Urothelium cell line (cell line): ENCODE data around the gene SIGLEC10.
"Not testable (repeated sequence)": the region's sequence is repeated elsewhere in the genome, so short reads cannot be mapped to it uniquely, and the experiment has no call there.

ENCODE experiments used
- DNase-seq: peaks from one replicate; pipeline ENCODE4 v3.0.0; 2011; ENCODE audit warnings: low spot score, mixed read lengths
- FAIRE-seq: peaks from 2 replicates; lab custom pipeline; 2011; peaks lifted over from hg19 to GRCh38; lab: Jason Lieb, UNC

Gene SIGLEC10

GRCh38 chr19:51417107-51417809 is at the start of gene SIGLEC10:
TSS of gene SIGLEC10 (minus strand) at chr19:51417642. CDS start at chr19:51417581, 61 bp downstream.
- FAIRE-seq (no peak), DNase-seq (no peak)

GRCh38 chr19:51466723-51467122 is 49.3 kb upstream of the SIGLEC10 start:
- FAIRE-seq (no peak), DNase-seq (no peak)

- DNase-seq, result not testable (repeated sequence)
- peak; percentile 90 for FAIRE-seq
Observed at GRCh38 chr19:51463976-51464581, 46.6 kb upstream of the SIGLEC10 start.

GRCh38 chr19:51462681-51463080 is 45.2 kb upstream of the SIGLEC10 start:
- DNase-seq (no peak), FAIRE-seq (no peak)

- no peak for FAIRE-seq
- DNase-seq, result no peak
Observed at GRCh38 chr19:51462276-51462675, 44.8 kb upstream of the SIGLEC10 start.

GRCh38 chr19:51461723-51462161 is 44.3 kb upstream of the SIGLEC10 start:
- FAIRE-seq (no peak), DNase-seq (no peak)

GRCh38 chr19:51460164-51460992 is 42.9 kb upstream of the SIGLEC10 start:
- DNase-seq (peak; percentile 53), FAIRE-seq (no peak)

GRCh38 chr19:51458899-51459505 is 41.6 kb upstream of the SIGLEC10 start:
- FAIRE-seq (no peak), DNase-seq (no peak)

GRCh38 chr19:51458051-51458645 is 40.7 kb upstream of the SIGLEC10 start, which contains the start of gene SIGLEC8:
TSS of gene SIGLEC8 (minus strand) at chr19:51458454. CDS start at chr19:51458387, 67 bp downstream.
- FAIRE-seq (no peak), DNase-seq (no peak)

- FAIRE-seq (no peak), DNase-seq (no peak)
Observed at GRCh38 chr19:51457351-51458013, 40.0 kb upstream of the SIGLEC10 start.

- no peak for FAIRE-seq
Observed at GRCh38 chr19:51456541-51457290, 39.3 kb upstream of the SIGLEC10 start.

GRCh38 chr19:51450730-51451307 is 33.4 kb upstream of the SIGLEC10 start:
- no peak for DNase-seq
- no peak for FAIRE-seq

More at GRCh38 chr19:51456541-51457290, 39.3 kb upstream of the SIGLEC10 start:
- DNase-seq, result no peak

GRCh38 chr19:51448411-51449016 is 31.1 kb upstream of the SIGLEC10 start:
- DNase-seq, result no peak
- no peak for FAIRE-seq

- FAIRE-seq (no peak), DNase-seq (no peak)
Observed at GRCh38 chr19:51448011-51448410, 30.6 kb upstream of the SIGLEC10 start.

- not testable (repeated sequence) for DNase-seq, FAIRE-seq
Observed at GRCh38 chr19:51447510-51447909, 30.1 kb upstream of the SIGLEC10 start.

GRCh38 chr19:51441410-51442390 is 24.3 kb upstream of the SIGLEC10 start:
- FAIRE-seq (peak; percentile 98), DNase-seq (peak; percentile 47)

GRCh38 chr19:51440846-51441409 is 23.5 kb upstream of the SIGLEC10 start:
- DNase-seq, result peak; percentile 29
- no peak for FAIRE-seq
